Measurements from ENCODE around the gene RASAL1. TPM values are rescaled to one million over a fixed set of nuclear protein-coding genes. Genes with fewer than 3 reads are reported as not detected.

The RASAL1 gene
- total RNA-seq, 1 donor from 2014 or later, result 0.65 TPM

DNA sequence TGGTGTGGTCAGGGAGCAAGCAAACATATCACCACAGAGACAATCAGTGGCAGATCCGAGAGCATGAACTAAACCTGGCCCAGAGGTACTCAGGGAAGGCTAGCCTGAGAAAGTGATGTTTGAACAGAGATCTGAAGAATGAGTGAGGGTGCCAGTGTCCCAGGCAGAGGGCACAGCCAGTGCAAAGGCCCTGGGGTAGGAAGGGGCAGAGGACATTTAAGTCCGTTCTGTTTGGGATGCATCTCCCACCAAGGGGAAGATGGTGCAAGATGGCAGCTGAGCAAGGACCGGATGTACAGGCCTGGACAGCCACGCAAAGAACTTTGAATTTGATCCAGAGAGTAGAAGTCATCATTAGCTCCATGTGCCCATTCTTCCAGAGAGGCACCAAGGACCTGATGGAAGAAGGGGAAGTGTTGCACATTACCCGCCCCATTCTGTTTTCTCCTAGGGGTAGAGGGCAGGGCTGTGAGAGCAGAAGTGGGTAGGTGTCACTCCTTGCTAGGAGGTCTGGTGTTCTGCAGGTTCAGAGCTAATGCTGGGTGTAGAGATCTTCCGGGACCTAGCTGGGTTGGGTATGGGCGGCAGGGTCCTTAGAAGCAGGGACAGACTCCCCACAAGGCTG lies 75.1 kb downstream of the RASAL1 start:
- Mint-ChIP-seq H3K4me1 (no peaks in the 10 kb centered on the region), H3K27ac (no peak overlapping the region), H3K4me3 (no peak overlapping the region), H3K9me3 (no peaks in the 10 kb centered on the region), H3K36me3 (no peaks in the 10 kb centered on the region), H3K27me3 (ENCODE audit: low read depth) (peaks cover 38% of the 10 kb centered on the region)
- TF ChIP-seq, protein P1, sequence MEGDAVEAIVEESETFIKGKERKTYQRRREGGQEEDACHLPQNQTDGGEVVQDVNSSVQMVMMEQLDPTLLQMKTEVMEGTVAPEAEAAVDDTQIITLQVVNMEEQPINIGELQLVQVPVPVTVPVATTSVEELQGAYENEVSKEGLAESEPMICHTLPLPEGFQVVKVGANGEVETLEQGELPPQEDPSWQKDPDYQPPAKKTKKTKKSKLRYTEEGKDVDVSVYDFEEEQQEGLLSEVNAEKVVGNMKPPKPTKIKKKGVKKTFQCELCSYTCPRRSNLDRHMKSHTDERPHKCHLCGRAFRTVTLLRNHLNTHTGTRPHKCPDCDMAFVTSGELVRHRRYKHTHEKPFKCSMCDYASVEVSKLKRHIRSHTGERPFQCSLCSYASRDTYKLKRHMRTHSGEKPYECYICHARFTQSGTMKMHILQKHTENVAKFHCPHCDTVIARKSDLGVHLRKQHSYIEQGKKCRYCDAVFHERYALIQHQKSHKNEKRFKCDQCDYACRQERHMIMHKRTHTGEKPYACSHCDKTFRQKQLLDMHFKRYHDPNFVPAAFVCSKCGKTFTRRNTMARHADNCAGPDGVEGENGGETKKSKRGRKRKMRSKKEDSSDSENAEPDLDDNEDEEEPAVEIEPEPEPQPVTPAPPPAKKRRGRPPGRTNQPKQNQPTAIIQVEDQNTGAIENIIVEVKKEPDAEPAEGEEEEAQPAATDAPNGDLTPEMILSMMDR (IDR thresholded peaks at IDR 0.05; ENCODE audit: unreplicated experiment), result no peak
- DNase-seq (ENCODE audit: low spot score in 2 of 2, unreplicated experiment in 2 of 2), result no peak

DNA sequence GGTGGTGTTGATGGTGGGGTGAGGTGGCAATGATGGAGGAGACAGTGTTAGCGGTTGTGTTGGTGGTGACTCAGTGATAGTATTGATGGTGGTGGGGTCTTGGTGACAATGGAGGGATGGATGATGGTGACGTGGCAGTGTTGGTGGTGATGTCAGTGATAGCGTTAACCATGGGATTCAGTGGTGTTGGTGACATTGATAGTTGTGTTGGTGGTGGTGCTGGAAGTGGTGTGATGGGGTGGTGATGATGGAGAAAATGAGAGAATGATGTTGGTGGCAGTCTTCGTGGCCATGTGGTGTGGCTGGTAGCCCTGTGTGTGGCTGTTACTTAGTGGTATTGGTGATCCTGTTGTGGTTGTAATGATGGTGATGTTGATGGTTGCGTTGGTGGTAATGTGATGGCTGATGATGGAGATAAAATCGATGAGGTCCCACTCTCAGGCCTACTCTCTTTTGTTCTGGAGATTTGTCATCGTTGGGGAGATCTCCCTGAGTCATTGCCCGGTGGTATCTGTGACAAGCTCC lies 76.4 kb downstream of the RASAL1 start:
- Mint-ChIP-seq H3K4me1 (no peaks in the 10 kb centered on the region), H3K27ac (no peak overlapping the region), H3K36me3 (no peaks in the 10 kb centered on the region), H3K4me3 (no peak overlapping the region), H3K27me3 (ENCODE audit: low read depth) (peaks cover 38% of the 10 kb centered on the region), H3K9me3 (no peaks in the 10 kb centered on the region)
- TF ChIP-seq, protein P1 (IDR thresholded peaks at IDR 0.05; ENCODE audit: unreplicated experiment), result no peak
- DNase-seq (ENCODE audit: low spot score in 2 of 2, unreplicated experiment in 2 of 2), result no peak

DNA sequence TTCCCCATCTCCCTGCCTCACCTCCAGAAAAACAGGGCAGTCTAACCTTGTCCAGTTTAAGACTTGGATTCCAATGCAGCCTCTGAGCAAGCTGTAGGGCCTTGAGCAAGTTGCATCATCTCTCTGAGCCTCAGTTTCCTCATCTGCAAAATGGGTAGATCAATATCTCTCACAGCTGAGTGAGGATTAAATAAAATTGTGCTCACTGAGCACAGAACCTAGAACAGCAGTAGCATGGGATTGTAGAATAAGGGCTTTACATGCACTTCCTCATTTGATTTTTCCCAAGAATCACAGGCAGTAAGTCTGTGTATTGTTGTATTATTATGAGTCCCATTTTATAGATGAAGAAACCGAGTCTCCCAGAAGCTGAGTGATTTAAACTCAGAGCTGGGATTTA lies 77.0 kb downstream of the RASAL1 start:
- TF ChIP-seq, protein P1 (IDR thresholded peaks at IDR 0.05; ENCODE audit: unreplicated experiment), result no peak
- H3K27me3 Mint-ChIP-seq (ENCODE audit: low read depth), result peaks cover 40% of the 10 kb centered on the region
- H3K27ac Mint-ChIP-seq, result no peak overlapping the region
- no peaks in the 10 kb centered on the region for H3K4me1 Mint-ChIP-seq
- no peak overlapping the region for H3K4me3 Mint-ChIP-seq
- no peaks in the 10 kb centered on the region for H3K36me3 Mint-ChIP-seq
- no peaks in the 10 kb centered on the region for H3K9me3 Mint-ChIP-seq
- DNase-seq (ENCODE audit: low spot score in 2 of 2, unreplicated experiment in 2 of 2), result no peak

DNA sequence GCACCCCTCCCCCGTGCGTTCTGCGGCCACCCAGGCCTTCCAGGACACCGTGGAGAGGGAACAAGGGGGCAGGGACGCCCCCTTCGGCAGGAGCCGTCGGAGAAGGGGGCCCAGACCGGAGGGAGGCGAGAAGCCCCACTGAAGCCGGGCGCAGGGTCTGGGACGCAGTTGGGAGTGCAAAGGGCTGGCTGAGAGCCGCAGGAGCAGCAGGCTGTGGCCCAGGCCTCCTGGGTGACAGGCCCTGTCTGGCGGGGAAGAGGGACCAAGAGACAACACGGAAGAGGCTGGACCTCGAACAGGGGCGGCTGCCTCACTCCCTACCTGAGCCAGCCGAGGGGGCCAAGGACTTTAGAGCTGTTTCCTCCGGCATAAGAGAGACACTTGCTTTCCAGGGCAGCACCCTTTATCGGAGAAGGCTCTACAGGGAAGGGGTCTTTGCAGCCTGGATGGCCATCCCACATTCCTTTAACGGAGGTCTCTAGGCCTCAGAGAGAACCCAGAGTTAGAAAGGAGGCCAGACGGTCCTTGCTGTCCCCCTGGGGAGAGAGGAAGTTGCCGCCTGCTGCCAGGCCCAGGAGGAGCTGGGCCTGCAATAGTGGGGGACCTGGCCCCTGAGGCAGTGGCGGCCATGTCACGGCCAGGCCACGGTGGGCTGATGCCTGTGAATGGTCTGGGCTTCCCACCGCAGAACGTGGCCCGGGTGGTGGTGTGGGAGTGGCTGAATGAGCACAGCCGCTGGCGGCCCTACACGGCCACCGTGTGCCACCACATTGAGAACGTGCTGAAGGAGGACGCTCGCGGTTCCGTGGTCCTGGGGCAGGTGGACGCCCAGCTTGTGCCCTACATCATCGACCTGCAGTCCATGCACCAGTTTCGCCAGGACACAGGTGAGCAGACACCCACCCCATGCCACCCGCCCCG lies 77.7 kb downstream of the RASAL1 start:
- DNase-seq (ENCODE audit: low spot score in 2 of 2, unreplicated experiment in 2 of 2), result no peak
- H3K9me3 Mint-ChIP-seq, result no peaks in the 10 kb centered on the region
- no peak overlapping the region for H3K27ac Mint-ChIP-seq
- peak overlapping the region; percentile 27 for H3K4me3 Mint-ChIP-seq
- H3K27me3 Mint-ChIP-seq (ENCODE audit: low read depth), result peaks cover 44% of the 10 kb centered on the region
- H3K36me3 Mint-ChIP-seq, result no peaks in the 10 kb centered on the region
- TF ChIP-seq, protein P1 (IDR thresholded peaks at IDR 0.05; ENCODE audit: unreplicated experiment), result no peak
- no peaks in the 10 kb centered on the region for H3K4me1 Mint-ChIP-seq

DNA sequence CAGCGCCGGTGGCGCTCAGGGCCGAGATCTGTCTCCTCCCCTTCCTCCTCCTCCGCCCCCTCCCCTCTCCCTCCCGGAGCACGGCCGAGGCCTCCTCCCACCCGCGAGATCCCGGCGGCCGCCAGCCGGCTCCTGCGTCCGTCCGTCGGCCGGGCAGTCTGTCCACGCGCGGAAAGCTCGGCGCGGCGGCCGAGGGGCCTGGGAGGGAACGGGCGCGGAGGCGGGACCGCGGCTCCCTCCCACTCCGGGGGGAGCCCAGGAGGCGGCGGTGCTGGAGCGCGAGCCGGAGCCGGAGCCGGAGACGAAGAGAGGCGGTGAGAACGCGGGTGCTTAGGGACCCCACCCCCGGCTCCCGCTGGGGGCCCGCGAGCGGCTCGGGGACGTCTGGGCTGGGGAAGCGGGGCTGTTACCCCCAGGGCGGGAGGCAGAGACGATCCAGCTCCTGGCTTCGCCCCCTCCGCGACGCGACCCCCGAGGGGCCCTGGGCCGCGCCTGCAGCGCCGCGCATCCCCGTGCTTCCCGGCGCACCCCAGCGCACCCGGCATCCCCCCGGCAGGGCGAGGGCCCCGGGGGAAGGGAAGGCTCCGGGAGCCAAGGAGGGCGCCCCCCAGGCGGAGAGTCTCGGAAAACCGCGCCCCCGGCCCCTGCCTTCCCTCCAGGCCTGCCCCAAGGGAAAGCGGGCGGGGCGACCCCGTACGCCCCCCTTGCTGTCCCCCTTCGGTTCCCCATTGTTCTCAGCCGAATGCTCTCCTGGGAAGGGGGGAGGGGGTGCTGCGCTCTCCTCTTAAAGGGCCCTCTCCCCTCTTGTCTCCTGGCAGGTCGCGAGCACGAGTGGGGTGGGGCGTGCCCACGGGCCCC lies 78.7 kb downstream of the RASAL1 start, which contains the start of gene DTX1:
DTX1 (plus strand) TSS at position 100 of the 858 bp plus-strand sequence. CDS start 1,463 bp downstream, outside the sequence.
- Mint-ChIP-seq H3K36me3 (no peaks in the 10 kb centered on the region), H3K4me3 (peak within 1 kb of the TSS; percentile 51), H3K9me3 (no peaks in the 10 kb centered on the region), H3K4me1 (no peaks in the 10 kb centered on the region), H3K27ac (no peak within 1 kb of the TSS), H3K27me3 (ENCODE audit: low read depth) (peaks cover 47% of the 10 kb centered on the region)
- DNase-seq (ENCODE audit: low spot score in 2 of 2, unreplicated experiment in 2 of 2), result no peak
- TF ChIP-seq, protein P1 (IDR thresholded peaks at IDR 0.05; ENCODE audit: unreplicated experiment), result no peak

Measured in mesothelial cell of epicardium (in vitro differentiated cells).